HepG2 (cell line): Measurements from ENCODE around the gene NUP54. TPM values are rescaled to one million over a fixed set of nuclear protein-coding genes. Genes with fewer than 3 reads are reported as not detected.

Experiments used
- CEBPB ChIP-seq: IDR thresholded peaks from 2 replicates; pipeline ENCODE4 v1.6.1; 2011; ENCODE audit warnings: low read depth, low read length, improper control_type of control experiment, borderline replicate concordance
- CHD4 ChIP-seq: fragments of 200-600 bp; sonication (generic); IDR thresholded peaks from 2 replicates; pipeline ENCODE4 v1.7.0; 2017; ENCODE audit warnings: mild to moderate bottlenecking, low read length, borderline replicate concordance
- GATA4 ChIP-seq: sonication (generic); IDR thresholded peaks from 2 replicates; pipeline ENCODE4 v1.6.1; 2016; ENCODE audit warnings: antibody characterized with exemption, low read depth, borderline replicate concordance
- GMEB1 ChIP-seq: sonication (generic); formaldehyde crosslinking; IDR thresholded peaks from 2 replicates; pipeline ENCODE4 v1.5.1; 2020; ENCODE audit warnings: missing genetic modification reagents, mild to moderate bottlenecking, borderline replicate concordance
- HNRNPL ChIP-seq: fragments of 200-400 bp; formaldehyde crosslinking; IDR thresholded peaks from 2 replicates; pipeline ENCODE4 v1.6.1; 2017; ENCODE audit warnings: mild to moderate bottlenecking, low read depth, low read length
- HNRNPUL1 ChIP-seq: fragments of 200-400 bp; formaldehyde crosslinking; IDR thresholded peaks from 2 replicates; pipeline ENCODE4 v1.6.1; 2017; ENCODE audit warnings: low read depth, mild to moderate bottlenecking, low read length, moderate library complexity
- KDM4B ChIP-seq: sonication (generic); formaldehyde crosslinking; IDR thresholded peaks from 2 replicates; pipeline ENCODE4 v1.4.0; 2020; ENCODE audit warnings: missing genetic modification reagents
- NFE2 ChIP-seq: sonication (generic); formaldehyde crosslinking; IDR thresholded peaks from 2 replicates; pipeline ENCODE4 v1.4.0; 2020; ENCODE audit warnings: missing genetic modification reagents
- PTBP1 ChIP-seq: fragments of 200-400 bp; formaldehyde crosslinking; IDR thresholded peaks from 2 replicates; pipeline ENCODE4 v1.6.1; 2018; ENCODE audit warnings: low read length, low read depth; ENCODE audit not compliant: poor library complexity, severe bottlenecking
- RAD21 ChIP-seq: fragments of 450-650 bp; formaldehyde crosslinking; IDR thresholded peaks from 2 replicates; pipeline ENCODE4 v1.5.0; 2020; ENCODE audit warnings: mild to moderate bottlenecking
- SRSF9 ChIP-seq: fragments of 200-400 bp; formaldehyde crosslinking; IDR thresholded peaks from 2 replicates; pipeline ENCODE4 v1.6.1; 2018; ENCODE audit warnings: borderline replicate concordance, mild to moderate bottlenecking, low read depth, low read length; ENCODE audit not compliant: insufficient read depth, poor library complexity, severe bottlenecking
- ZHX1 ChIP-seq: sonication (generic); formaldehyde crosslinking; IDR thresholded peaks from 2 replicates; pipeline ENCODE4 v1.8.1; 2022; ENCODE audit warnings: low read depth, mild to moderate bottlenecking, missing genetic modification reagents
- ZNF124 ChIP-seq: sonication (generic); formaldehyde crosslinking; IDR thresholded peaks from 2 replicates; pipeline ENCODE4 v1.4.0; 2020; ENCODE audit warnings: missing genetic modification reagents
- ZNF253 ChIP-seq: sonication (generic); formaldehyde crosslinking; IDR thresholded peaks from 2 replicates; pipeline ENCODE4 v1.8.0; 2022; ENCODE audit warnings: mild to moderate bottlenecking, missing genetic modification reagents, borderline replicate concordance
- ZNF503 ChIP-seq: sonication (generic); formaldehyde crosslinking; IDR thresholded peaks from 2 replicates; pipeline ENCODE4 v1.4.0; 2020; ENCODE audit warnings: missing genetic modification reagents
- ZNF777 ChIP-seq: sonication (generic); formaldehyde crosslinking; IDR thresholded peaks from 2 replicates; pipeline ENCODE4 v1.4.0; 2020; ENCODE audit warnings: missing genetic modification reagents
- ZNF782 ChIP-seq: sonication (generic); formaldehyde crosslinking; IDR thresholded peaks from 2 replicates; pipeline ENCODE4 v1.4.0; 2020; ENCODE audit warnings: missing genetic modification reagents, mild to moderate bottlenecking, borderline replicate concordance
- ZSCAN21 ChIP-seq: sonication (generic); formaldehyde crosslinking; IDR thresholded peaks from 2 replicates; pipeline ENCODE4 v1.8.0; 2022; ENCODE audit warnings: mild to moderate bottlenecking, missing genetic modification reagents, moderate library complexity, borderline replicate concordance
- polyA plus RNA-seq, 8 experiments: library from polyadenylated mRNA; depleted of rRNA in 3 of 8; stranded (reverse) in 7 of 8; unstranded in 1 of 8; fragments of >200 nt; fragmentation: Illumina TruSeq in 4 of 8; extraction: Trizol in 4 of 8; gene quantifications; 2 replicates each; pipeline versions ENCODE4 v1.2.1 to v1.2.3, GENCODE V29; 2011 to 2016; ENCODE audit warnings: low read depth in 4 of 8, missing spikeins in 1 of 8, mixed read lengths in 1 of 8; ENCODE audit not compliant: insufficient read depth in 1 of 8
- total RNA-seq, 5 experiments: library from RNA; depleted of rRNA; stranded (reverse); fragments of >200 nt; fragmentation: Illumina TruSeq; extraction: Trizol; gene quantifications; 2 replicates each; pipeline ENCODE4 v1.2.3, GENCODE V29; 2016; ENCODE audit warnings: low read depth in 1 of 5
- TF ChIP-seq, protein P1 (sequence below): sonication (generic); formaldehyde crosslinking; IDR thresholded peaks from 2 replicates; pipeline ENCODE4 v1.4.0; 2020; ENCODE audit warnings: missing genetic modification reagents

The NUP54 gene
- total and polyA plus RNA-seq, 2 of the 13 experiments (the other 11 are each of a cell fraction or from before 2014, with no cell fraction given): 36.1 to 69.3 TPM

GRCh38 chr4:76087007-76087769 is 61.0 kb downstream of the NUP54 start (continued):
- TF ChIP-seq ZHX1 (CRISPR knock-in tag): no peak
- TF ChIP-seq GATA4: no peak
- no peak for TF ChIP-seq ZNF777 (CRISPR knock-in tag)
- peak; percentile 71; the same call in 1 of the 2 replicates for TF ChIP-seq ZNF124 (CRISPR knock-in tag)
- no peak for TF ChIP-seq HNRNPUL1
- no peak for TF ChIP-seq KDM4B (CRISPR knock-in tag)
- TF ChIP-seq ZNF503 (CRISPR knock-in tag): no peak
- no peak for TF ChIP-seq HNRNPL
- TF ChIP-seq CHD4: no peak
- no peak for TF ChIP-seq SRSF9
- TF ChIP-seq ZSCAN21 (CRISPR knock-in tag): no peak
- TF ChIP-seq, protein P1, sequence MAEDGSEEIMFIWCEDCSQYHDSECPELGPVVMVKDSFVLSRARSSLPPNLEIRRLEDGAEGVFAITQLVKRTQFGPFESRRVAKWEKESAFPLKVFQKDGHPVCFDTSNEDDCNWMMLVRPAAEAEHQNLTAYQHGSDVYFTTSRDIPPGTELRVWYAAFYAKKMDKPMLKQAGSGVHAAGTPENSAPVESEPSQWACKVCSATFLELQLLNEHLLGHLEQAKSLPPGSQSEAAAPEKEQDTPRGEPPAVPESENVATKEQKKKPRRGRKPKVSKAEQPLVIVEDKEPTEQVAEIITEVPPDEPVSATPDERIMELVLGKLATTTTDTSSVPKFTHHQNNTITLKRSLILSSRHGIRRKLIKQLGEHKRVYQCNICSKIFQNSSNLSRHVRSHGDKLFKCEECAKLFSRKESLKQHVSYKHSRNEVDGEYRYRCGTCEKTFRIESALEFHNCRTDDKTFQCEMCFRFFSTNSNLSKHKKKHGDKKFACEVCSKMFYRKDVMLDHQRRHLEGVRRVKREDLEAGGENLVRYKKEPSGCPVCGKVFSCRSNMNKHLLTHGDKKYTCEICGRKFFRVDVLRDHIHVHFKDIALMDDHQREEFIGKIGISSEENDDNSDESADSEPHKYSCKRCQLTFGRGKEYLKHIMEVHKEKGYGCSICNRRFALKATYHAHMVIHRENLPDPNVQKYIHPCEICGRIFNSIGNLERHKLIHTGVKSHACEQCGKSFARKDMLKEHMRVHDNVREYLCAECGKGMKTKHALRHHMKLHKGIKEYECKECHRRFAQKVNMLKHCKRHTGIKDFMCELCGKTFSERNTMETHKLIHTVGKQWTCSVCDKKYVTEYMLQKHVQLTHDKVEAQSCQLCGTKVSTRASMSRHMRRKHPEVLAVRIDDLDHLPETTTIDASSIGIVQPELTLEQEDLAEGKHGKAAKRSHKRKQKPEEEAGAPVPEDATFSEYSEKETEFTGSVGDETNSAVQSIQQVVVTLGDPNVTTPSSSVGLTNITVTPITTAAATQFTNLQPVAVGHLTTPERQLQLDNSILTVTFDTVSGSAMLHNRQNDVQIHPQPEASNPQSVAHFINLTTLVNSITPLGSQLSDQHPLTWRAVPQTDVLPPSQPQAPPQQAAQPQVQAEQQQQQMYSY (CRISPR knock-in tag): no peak
- TF ChIP-seq ZNF253: no peak
- no peak for TF ChIP-seq ZNF782 (CRISPR knock-in tag)
- peak; percentile 62 for TF ChIP-seq RAD21
- TF ChIP-seq PTBP1: no peak
- no peak for TF ChIP-seq GMEB1 (CRISPR knock-in tag)
- no peak for TF ChIP-seq CEBPB
- no peak for TF ChIP-seq NFE2 (CRISPR knock-in tag)
